ENCODE results near the gene STX10.

DNA sequence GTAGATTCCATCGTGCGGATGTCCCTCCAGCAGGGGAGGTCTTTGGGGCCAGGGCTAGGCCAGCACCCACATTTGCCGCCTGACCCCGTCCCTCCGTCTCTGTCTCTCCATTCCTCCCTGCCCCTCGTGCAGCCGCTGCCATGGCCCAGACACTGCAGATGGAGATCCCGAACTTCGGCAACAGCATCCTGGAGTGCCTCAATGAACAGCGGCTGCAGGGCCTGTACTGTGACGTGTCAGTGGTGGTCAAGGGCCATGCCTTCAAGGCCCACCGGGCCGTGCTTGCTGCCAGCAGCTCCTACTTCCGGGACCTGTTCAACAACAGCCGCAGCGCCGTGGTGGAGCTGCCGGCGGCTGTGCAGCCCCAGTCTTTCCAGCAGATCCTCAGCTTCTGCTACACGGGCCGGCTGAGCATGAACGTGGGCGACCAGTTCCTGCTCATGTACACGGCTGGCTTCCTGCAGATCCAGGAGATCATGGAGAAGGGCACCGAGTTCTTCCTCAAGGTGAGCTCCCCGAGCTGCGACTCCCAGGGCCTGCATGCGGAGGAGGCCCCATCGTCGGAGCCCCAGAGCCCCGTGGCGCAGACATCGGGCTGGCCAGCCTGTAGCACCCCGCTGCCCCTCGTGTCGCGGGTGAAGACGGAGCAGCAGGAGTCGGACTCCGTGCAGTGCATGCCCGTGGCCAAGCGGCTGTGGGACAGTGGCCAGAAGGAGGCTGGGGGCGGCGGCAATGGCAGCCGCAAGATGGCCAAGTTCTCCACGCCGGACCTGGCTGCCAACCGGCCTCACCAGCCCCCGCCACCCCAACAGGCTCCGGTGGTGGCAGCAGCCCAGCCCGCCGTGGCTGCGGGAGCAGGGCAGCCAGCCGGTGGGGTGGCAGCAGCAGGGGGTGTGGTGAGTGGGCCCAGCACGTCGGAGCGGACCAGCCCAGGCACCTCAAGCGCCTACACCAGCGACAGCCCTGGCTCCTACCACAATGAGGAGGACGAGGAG, 14.8 kb downstream of the STX10 start:
- TF ChIP-seq, protein P1, sequence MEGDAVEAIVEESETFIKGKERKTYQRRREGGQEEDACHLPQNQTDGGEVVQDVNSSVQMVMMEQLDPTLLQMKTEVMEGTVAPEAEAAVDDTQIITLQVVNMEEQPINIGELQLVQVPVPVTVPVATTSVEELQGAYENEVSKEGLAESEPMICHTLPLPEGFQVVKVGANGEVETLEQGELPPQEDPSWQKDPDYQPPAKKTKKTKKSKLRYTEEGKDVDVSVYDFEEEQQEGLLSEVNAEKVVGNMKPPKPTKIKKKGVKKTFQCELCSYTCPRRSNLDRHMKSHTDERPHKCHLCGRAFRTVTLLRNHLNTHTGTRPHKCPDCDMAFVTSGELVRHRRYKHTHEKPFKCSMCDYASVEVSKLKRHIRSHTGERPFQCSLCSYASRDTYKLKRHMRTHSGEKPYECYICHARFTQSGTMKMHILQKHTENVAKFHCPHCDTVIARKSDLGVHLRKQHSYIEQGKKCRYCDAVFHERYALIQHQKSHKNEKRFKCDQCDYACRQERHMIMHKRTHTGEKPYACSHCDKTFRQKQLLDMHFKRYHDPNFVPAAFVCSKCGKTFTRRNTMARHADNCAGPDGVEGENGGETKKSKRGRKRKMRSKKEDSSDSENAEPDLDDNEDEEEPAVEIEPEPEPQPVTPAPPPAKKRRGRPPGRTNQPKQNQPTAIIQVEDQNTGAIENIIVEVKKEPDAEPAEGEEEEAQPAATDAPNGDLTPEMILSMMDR (conservative IDR thresholded peaks at IDR 0.05; ENCODE audit: low read depth, low read length), result no peak
- TF ChIP-seq POLR2A (IDR thresholded peaks at IDR 0.05; ENCODE audit: low read depth, low read length) (no peak), CEBPB (IDR thresholded peaks at IDR 0.05; ENCODE audit: low read depth, low read length) (no peak), RAD21 (IDR thresholded peaks at IDR 0.05; ENCODE audit: low read length) (no peak), MXI1 (IDR thresholded peaks at IDR 0.05; ENCODE audit: borderline replicate concordance, low read depth, low read length) (no peak), RFX5 (IDR thresholded peaks at IDR 0.05; ENCODE audit: low read depth, low read length) (no peak), BHLHE40 (IDR thresholded peaks at IDR 0.05; ENCODE audit: low read depth, low read length) (no peak), FOS (IDR thresholded peaks at IDR 0.05; ENCODE audit: low read depth, low read length) (no peak), SMC3 (IDR thresholded peaks at IDR 0.05; ENCODE audit: low read depth, low read length) (no peak), CHD1 (IDR thresholded peaks at IDR 0.05; ENCODE audit: low read depth, low read length) (no peak), MAFK (IDR thresholded peaks at IDR 0.05; ENCODE audit: low read depth, low read length) (no peak), RCOR1 (IDR thresholded peaks at IDR 0.05; ENCODE audit: insufficient replicate concordance, low read length) (no peak), MAZ (IDR thresholded peaks at IDR 0.05; ENCODE audit: borderline replicate concordance, low read depth, low read length) (no peak)
- TF ChIP-seq, protein P2, sequence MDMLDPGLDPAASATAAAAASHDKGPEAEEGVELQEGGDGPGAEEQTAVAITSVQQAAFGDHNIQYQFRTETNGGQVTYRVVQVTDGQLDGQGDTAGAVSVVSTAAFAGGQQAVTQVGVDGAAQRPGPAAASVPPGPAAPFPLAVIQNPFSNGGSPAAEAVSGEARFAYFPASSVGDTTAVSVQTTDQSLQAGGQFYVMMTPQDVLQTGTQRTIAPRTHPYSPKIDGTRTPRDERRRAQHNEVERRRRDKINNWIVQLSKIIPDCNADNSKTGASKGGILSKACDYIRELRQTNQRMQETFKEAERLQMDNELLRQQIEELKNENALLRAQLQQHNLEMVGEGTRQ (IDR thresholded peaks at IDR 0.05; ENCODE audit: low read depth, low read length), result no peak

Measured in IMR-90 (cell line).